ENCODE data around the gene GABRD. TPM values are rescaled to one million over a fixed set of nuclear protein-coding genes. Genes with fewer than 3 reads are reported as not detected.
"Not testable (repeated sequence)": the region's sequence is repeated elsewhere in the genome, so short reads cannot be mapped to it uniquely, and the experiment has no call there.

The GABRD gene
- not detected for total RNA-seq

GRCh38 chr1:2019172-2019543 is at the start of gene GABRD:
Gene GABRD (plus strand): TSS chr1:2019345. CDS start chr1:2019424, 79 bp downstream.
- ChIA-PET POLR2A (no interaction called here), CTCF (interaction anchor here (1.4 kb wide), 1 partner anchor 26 kb away, joined by 5 read pairs; no protein-coding TSS in a partner anchor)

GRCh38 chr1:1969505-1969900 is 49.6 kb upstream of the GABRD start:
- CTCF ChIA-PET = no interaction called here
- POLR2A ChIA-PET = no interaction called here

- ChIA-PET POLR2A (no interaction called here), CTCF (no interaction called here)
Observed at GRCh38 chr1:1969953-1970716, 49.0 kb upstream of the GABRD start.

GRCh38 chr1:1971017-1971416 is 48.1 kb upstream of the GABRD start:
- ChIA-PET CTCF (no interaction called here), POLR2A (no interaction called here)

- ChIA-PET CTCF (no interaction called here), POLR2A (no interaction called here)
Observed at GRCh38 chr1:1971688-1972087, 47.5 kb upstream of the GABRD start.

GRCh38 chr1:1972976-1973715 is 46.0 kb upstream of the GABRD start:
- ChIA-PET CTCF (no interaction called here), POLR2A (no interaction called here)

GRCh38 chr1:1973716-1974642 is 45.2 kb upstream of the GABRD start:
- ChIA-PET CTCF (no interaction called here), POLR2A (no interaction called here)

- POLR2A ChIA-PET = no interaction called here
- CTCF ChIA-PET = interaction anchor here (0.5 kb wide), 1 partner anchor 111 kb away, joined by 3 read pairs; no protein-coding TSS in a partner anchor
Observed at GRCh38 chr1:1974834-1975233, 44.3 kb upstream of the GABRD start.

- ChIA-PET POLR2A (no interaction called here), CTCF (interaction anchor here (0.5 kb wide), 1 partner anchor 111 kb away, joined by 3 read pairs; no protein-coding TSS in a partner anchor)
Observed at GRCh38 chr1:1975535-1975934, 43.6 kb upstream of the GABRD start.

- ChIA-PET POLR2A (no interaction called here), CTCF (no interaction called here)
Observed at GRCh38 chr1:1976031-1976430, 43.1 kb upstream of the GABRD start.

GRCh38 chr1:1978108-1978507 is 41.0 kb upstream of the GABRD start:
- ChIA-PET CTCF (no interaction called here), POLR2A (no interaction called here)

- CTCF ChIA-PET, POLR2A ChIA-PET: not testable (repeated sequence)
Observed at GRCh38 chr1:1978690-1979481, 40.3 kb upstream of the GABRD start.

GRCh38 chr1:1979482-1980165 is 39.5 kb upstream of the GABRD start:
- ChIA-PET CTCF (no interaction called here), POLR2A (no interaction called here)

- POLR2A ChIA-PET = no interaction called here
- CTCF ChIA-PET = no interaction called here
Observed at GRCh38 chr1:1980467-1981141, 38.5 kb upstream of the GABRD start.

GRCh38 chr1:1981142-1981500 is 38.0 kb upstream of the GABRD start:
- POLR2A ChIA-PET = no interaction called here

GRCh38 chr1:1981631-1982327 is 37.4 kb upstream of the GABRD start:
- POLR2A ChIA-PET, CTCF ChIA-PET: not testable (repeated sequence)

More at GRCh38 chr1:1981142-1981500, 38.0 kb upstream of the GABRD start:
- CTCF ChIA-PET = no interaction called here

- POLR2A ChIA-PET = no interaction called here
- CTCF ChIA-PET = no interaction called here
Observed at GRCh38 chr1:1982379-1983232, 36.5 kb upstream of the GABRD start.
